A673 (cell line): ENCODE data around the gene PUM1. TPM values are rescaled to one million over a fixed set of nuclear protein-coding genes. Genes with fewer than 3 reads are reported as not detected.

Experiments used
- BruUV-seq: library from RNA; stranded (reverse); fragments of 400-500 nt; replicated peaks from 2 replicates; lab custom pipeline; 2021; lab: Mats Ljungman, UMichigan
- CTCF ChIA-PET: fragments of 300-600 bp; sonication (Branson Sonifier 250); formaldehyde crosslinking; loops from one replicate; lab custom pipeline; 2022; ENCODE audit warnings: antibody characterized with exemption; lab: Charles Lee
- POLR2A ChIA-PET: fragments of 300-600 bp; sonication (Branson Sonifier 250); formaldehyde crosslinking; loops from one replicate; lab custom pipeline; 2022; ENCODE audit warnings: antibody characterized with exemption; ENCODE audit not compliant: low non-redundant PET; lab: Charles Lee
- DNase-seq: peaks from one replicate; pipeline ENCODE4 v3.0.0-alpha.2; 2015; ENCODE audit warnings: low spot score
- H3K27ac ChIP-seq: fragments of 200-600 bp; sonication (generic); 2 replicates; pipeline ENCODE4 v1.5.1; 2016; ENCODE audit warnings: mixed run types, low read depth, mild to moderate bottlenecking, mixed read lengths, antibody characterized with exemption, low read length; ENCODE audit not compliant: poor library complexity, severe bottlenecking
- H3K27me3 ChIP-seq: fragments of 200-600 bp; sonication (generic); replicated peaks from 2 replicates; pipeline ENCODE4 v1.6.1; 2017; ENCODE audit warnings: mixed run types, low read depth, mild to moderate bottlenecking, mixed read lengths, antibody characterized with exemption, low read length; ENCODE audit not compliant: insufficient read depth, poor library complexity
- H3K36me3 ChIP-seq: fragments of 200-600 bp; sonication (generic); 2 replicates; pipeline ENCODE4 v1.6.1; 2016; ENCODE audit warnings: mixed run types, mild to moderate bottlenecking, mixed read lengths, antibody characterized with exemption, low read length; ENCODE audit not compliant: insufficient read depth, poor library complexity, severe bottlenecking
- H3K4me1 ChIP-seq: fragments of 200-600 bp; sonication (generic); 2 replicates; pipeline ENCODE4 v1.6.1; 2017; ENCODE audit warnings: mixed run types, mild to moderate bottlenecking, mixed read lengths, antibody characterized with exemption, low read length; ENCODE audit not compliant: insufficient read depth, poor library complexity, severe bottlenecking
- H3K4me3 ChIP-seq: fragments of 200-600 bp; sonication (generic); 2 replicates; pipeline ENCODE4 v1.5.1; 2016; ENCODE audit warnings: low read depth, mixed run types, mild to moderate bottlenecking, mixed read lengths, low read length; ENCODE audit not compliant: poor library complexity, severe bottlenecking
- H3K9me3 ChIP-seq: fragments of 200-600 bp; sonication (generic); 2 replicates; pipeline ENCODE4 v1.6.1; 2016; ENCODE audit warnings: mixed run types, low read depth, mild to moderate bottlenecking, mixed read lengths, antibody characterized with exemption, low read length; ENCODE audit not compliant: poor library complexity, severe bottlenecking
- CTCF ChIP-seq: fragments of 300-800, 200-600 bp; sonication (generic); conservative IDR thresholded peaks from 2 replicates; pipeline ENCODE4 v1.5.1; 2017; ENCODE audit warnings: low read depth, mild to moderate bottlenecking, antibody characterized with exemption, low read length, moderate library complexity, mixed read lengths
- EZH2 ChIP-seq: fragments of 200-600 bp; sonication (generic); IDR thresholded peaks from 2 replicates; pipeline ENCODE4 v1.6.1; 2017; ENCODE audit warnings: borderline replicate concordance, low read depth, mild to moderate bottlenecking, mixed read lengths, antibody characterized with exemption, low read length; ENCODE audit not compliant: poor library complexity, severe bottlenecking
- intact Hi-C: fragments of 100-400 bp; cut with micrococcal nuclease; formaldehyde crosslinking; loops from one replicate; pipeline ENCODE4 v1.10.0; 2022; ENCODE audit not compliant: unreplicated experiment
- total RNA-seq: library from RNA; stranded (reverse); gene quantifications from 2 replicates; pipeline ENCODE4 v1.2.3, GENCODE V29; 2021

Gene PUM1
- total RNA-seq, 1 experiment from 2014 or later = 138 TPM

- Histone ChIP-seq H3K9me3 (no peaks in the 10 kb centered on the region), H3K4me3 (no peak overlapping the region), H3K27me3 (no peaks in the 10 kb centered on the region), H3K4me1 (peaks cover 14% of the 10 kb centered on the region), H3K27ac (no peak overlapping the region), H3K36me3 (peaks cover 13% of the 10 kb centered on the region)
- TF ChIP-seq CTCF (no peak), EZH2 (no peak)
- ChIA-PET POLR2A (no interaction called here), CTCF (interaction anchor here (0.7 kb wide), 1 partner anchor 119 kb away, joined by 6 read pairs; no protein-coding TSS in a partner anchor)
- no TSS peak for BruUV-seq
- DNase-seq = no peak
- intact Hi-C loops = no loop called here
These were observed 31.9 kb downstream of the PUM1 start for GRCh38 chr1:31033598-31033997.

GRCh38 chr1:31032266-31032665, 33.3 kb downstream of the PUM1 start:
- Histone ChIP-seq H3K4me3 (no peak overlapping the region), H3K4me1 (peaks cover 14% of the 10 kb centered on the region), H3K27ac (no peak overlapping the region), H3K9me3 (no peaks in the 10 kb centered on the region), H3K36me3 (peaks cover 24% of the 10 kb centered on the region), H3K27me3 (no peaks in the 10 kb centered on the region)
- no TSS peak for BruUV-seq
- intact Hi-C loops = no loop called here
- ChIA-PET CTCF (no interaction called here), POLR2A (no interaction called here)
- no peak for DNase-seq
- TF ChIP-seq EZH2 = no peak
- no peak for TF ChIP-seq CTCF

GRCh38 chr1:31031330-31032143, 34.0 kb downstream of the PUM1 start:
- ChIA-PET POLR2A (no interaction called here), CTCF (no interaction called here)
- Histone ChIP-seq H3K4me1 (peaks cover 14% of the 10 kb centered on the region), H3K27me3 (no peaks in the 10 kb centered on the region), H3K27ac (no peak overlapping the region), H3K36me3 (peaks cover 27% of the 10 kb centered on the region), H3K4me3 (no peak overlapping the region), H3K9me3 (no peaks in the 10 kb centered on the region)
- BruUV-seq = no TSS peak
- intact Hi-C loops = no loop called here
- TF ChIP-seq EZH2 (no peak), CTCF (no peak)
- no peak for DNase-seq
